T-helper 17 cell (primary cell): ENCODE results near the gene CPAMD8. TPM values are rescaled to one million over a fixed set of nuclear protein-coding genes. Genes with fewer than 3 reads are reported as not detected.

Source experiments
- ATAC-seq: fragments of 150-1000 bp; cut with Tn5 transposase; 2 replicates; pipeline ENCODE4 v1.10.0; 2021; ENCODE audit warnings: mild to moderate bottlenecking, moderate library complexity
- DNase-seq, 3 donors: peaks; one replicate each; pipeline versions ENCODE4 v3.0.0 to v3.0.0-alpha.2; 2020 to 2021
- H3K9me3 ChIP-seq: one replicate; pipeline ENCODE4 v1.7.0; 2013; ENCODE audit warnings: low read length, mild to moderate bottlenecking; ENCODE audit not compliant: control insufficient read depth, poor library complexity, severe bottlenecking
- H3K27ac Mint-ChIP-seq: one replicate; pipeline ENCODE4 v1.8.0; 2022; ENCODE audit warnings: mild to moderate bottlenecking, moderate library complexity, mixed read lengths
- H3K27me3 Mint-ChIP-seq: one replicate; pipeline ENCODE4 v1.8.0; 2022; ENCODE audit warnings: mixed read lengths
- H3K36me3 Mint-ChIP-seq: one replicate; pipeline ENCODE4 v1.8.0; 2022; ENCODE audit warnings: low read depth, mixed read lengths
- H3K4me1 Mint-ChIP-seq: one replicate; pipeline ENCODE4 v1.8.0; 2022; ENCODE audit warnings: mild to moderate bottlenecking, mixed read lengths
- H3K4me3 Mint-ChIP-seq: one replicate; pipeline ENCODE4 v1.8.0; 2022; ENCODE audit warnings: mild to moderate bottlenecking, moderate library complexity, mixed read lengths
- total RNA-seq, 4 donors: library from RNA in 2 of 4; stranded (reverse) in 2 of 4; gene quantifications; one replicate each; pipeline ENCODE4 v1.2.3 and lab custom pipeline; 2022 to 2026

Gene CPAMD8
- total RNA-seq, 2 donors from 2014 or later = 1.1 to 3.3 TPM

DNA sequence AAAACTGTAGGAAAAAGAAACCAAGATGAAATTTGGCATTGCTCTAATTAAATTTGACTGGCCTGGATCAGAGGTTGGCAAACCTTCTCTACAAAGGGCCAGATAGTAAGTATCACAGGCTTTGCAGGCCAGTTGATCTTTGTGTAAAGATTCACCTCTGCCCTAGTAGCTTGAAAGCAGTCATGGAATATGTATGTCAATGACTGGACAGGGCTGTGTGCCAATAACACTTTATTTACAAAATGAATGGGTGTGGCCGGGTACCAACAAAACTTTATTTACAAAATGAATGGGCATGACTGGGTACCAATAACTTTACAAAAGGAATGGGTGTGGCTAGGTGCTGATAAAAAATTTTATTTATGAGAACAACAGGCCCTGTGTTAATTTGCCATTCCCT is 177.4 kb downstream of the CPAMD8 start:
- Mint-ChIP-seq H3K27ac (no peak overlapping the region), H3K36me3 (peaks cover 14% of the 10 kb centered on the region), H3K4me1 (no peaks in the 10 kb centered on the region), H3K27me3 (no peaks in the 10 kb centered on the region), H3K4me3 (no peak overlapping the region)
- DNase-seq (no peak), ATAC-seq (no peak)
- H3K9me3 ChIP-seq = no peaks in the 10 kb centered on the region

GRCh38 chr19:16847430-16847829 is 179.2 kb downstream of the CPAMD8 start:
- H3K27ac Mint-ChIP-seq = no peak overlapping the region
- ATAC-seq (no peak), DNase-seq (no peak)
- no peaks in the 10 kb centered on the region for H3K27me3 Mint-ChIP-seq
- peaks cover 14% of the 10 kb centered on the region for H3K36me3 Mint-ChIP-seq
- peaks cover 2% of the 10 kb centered on the region for H3K4me1 Mint-ChIP-seq
- H3K9me3 ChIP-seq = no peaks in the 10 kb centered on the region
- H3K4me3 Mint-ChIP-seq = no peak overlapping the region

DNA sequence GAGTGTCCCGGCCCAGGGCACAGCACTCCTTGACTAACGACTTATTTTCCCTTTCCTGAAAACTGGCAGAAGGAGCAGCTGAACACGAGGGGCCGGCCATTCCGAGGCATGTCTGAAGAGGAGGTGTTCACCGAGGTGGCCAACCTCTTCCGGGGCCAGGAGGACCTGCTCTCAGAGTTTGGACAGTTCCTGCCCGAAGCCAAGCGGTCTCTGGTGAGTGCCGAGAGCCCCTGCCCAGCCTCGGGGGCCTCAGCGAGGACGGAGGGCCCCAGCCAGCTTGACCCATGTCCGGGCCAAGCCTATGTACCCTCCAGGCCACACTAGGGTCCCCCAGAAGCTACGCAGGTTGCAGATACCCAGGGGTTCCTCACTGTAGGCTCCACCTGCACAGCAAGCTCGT is 179.7 kb downstream of the CPAMD8 start:
- Mint-ChIP-seq H3K4me3 (no peak overlapping the region), H3K36me3 (peaks cover 11% of the 10 kb centered on the region), H3K27ac (no peak overlapping the region), H3K4me1 (peaks cover 2% of the 10 kb centered on the region), H3K27me3 (no peaks in the 10 kb centered on the region)
- no peaks in the 10 kb centered on the region for H3K9me3 ChIP-seq
- ATAC-seq = no peak
- DNase-seq = no peak

Other genes with a start within 250 kb of the CPAMD8 start
- gene SIN3B, start 197.4 kb downstream of the CPAMD8 start, total RNA-seq = 10 to 100 TPM; 61.1 to 69.4 TPM
- gene F2RL3, start 137.8 kb downstream of the CPAMD8 start, total RNA-seq = 1 to 10 TPM in 1 of 2 donors, under 1 TPM in 1; 0.07 to 2.7 TPM
- 10 to 100 TPM; 18.4 to 26.2 TPM for gene HAUS8, start 48.6 kb upstream of the CPAMD8 start, total RNA-seq
- 100 to 1,000 TPM; 202 to 220 TPM for gene MYO9B, start 49.0 kb upstream of the CPAMD8 start, total RNA-seq
- gene USE1, start 188.5 kb upstream of the CPAMD8 start, total RNA-seq = 10 to 100 TPM; 21.7 to 23.1 TPM
- gene OCEL1, start 199.4 kb upstream of the CPAMD8 start, total RNA-seq = 10 to 100 TPM; 13.9 to 14.9 TPM
- 1 to 10 TPM; 1.8 to 2.1 TPM for gene NR2F6, start 219.1 kb upstream of the CPAMD8 start, total RNA-seq
- gene USHBP1, start 237.9 kb upstream of the CPAMD8 start, total RNA-seq = under 1 TPM in 1 of 2 donors, not detected in 1; 0.26 TPM
- gene BABAM1, start 240.6 kb upstream of the CPAMD8 start, total RNA-seq = 10 to 100 TPM; 70.7 to 72.2 TPM